Thoracic aorta (tissue), 2 donors: ENCODE data around the gene TMA7. TPM values are rescaled to one million over a fixed set of nuclear protein-coding genes. Genes with fewer than 3 reads are reported as not detected.

ENCODE experiments used
- ATAC-seq: fragments of 150-250 bp; one replicate; pipeline ENCODE4 v1.8.0; 2017; ENCODE audit warnings: low read depth; ENCODE audit not compliant: insufficient number of reproducible peaks, low FRiP score
- DNase-seq: peaks from one replicate; pipeline ENCODE4 v3.0.0-alpha.2; 2020; ENCODE audit warnings: low spot score
- H3K27ac ChIP-seq, 2 donors: fragments of 200-600 bp; sonication (generic); 1 replicate in 1 of 2; 2 replicates in 1 of 2; pipeline ENCODE4 v1.5.1; 2016; ENCODE audit warnings: mild to moderate bottlenecking in 2 of 2, moderate library complexity in 2 of 2
- H3K27me3 ChIP-seq: fragments of 200-600 bp; sonication (generic); replicated peaks from 2 replicates; pipeline ENCODE4 v1.6.0; 2016; ENCODE audit warnings: mild to moderate bottlenecking; ENCODE audit not compliant: insufficient read depth
- H3K36me3 ChIP-seq: fragments of 200-600 bp; sonication (generic); one replicate; pipeline ENCODE4 v1.5.1; 2016
- H3K4me1 ChIP-seq, 2 donors: fragments of 200-600 bp; sonication (generic); 1 replicate in 1 of 2; 2 replicates in 1 of 2; pipeline versions ENCODE4 v1.5.1 to v1.6.0; 2016; ENCODE audit warnings: low read depth in 2 of 2, mild to moderate bottlenecking in 1 of 2; ENCODE audit not compliant: control insufficient read depth in 1 of 2
- H3K4me3 ChIP-seq: fragments of 200-600 bp; sonication (generic); 2 replicates; pipeline ENCODE4 v1.5.1; 2016; ENCODE audit warnings: mild to moderate bottlenecking
- H3K9me3 ChIP-seq: fragments of 200-600 bp; sonication (generic); 2 replicates; pipeline ENCODE4 v1.5.1; 2016
- total RNA-seq, 2 donors: library from RNA; depleted of rRNA; stranded (reverse); fragments of >200 nt; gene quantifications; one replicate each; pipeline versions ENCODE4 v1.1.0 to v1.2.3, GENCODE V29; 2016
- TF ChIP-seq, protein P1 (sequence below): fragments of 200-600 bp; sonication (generic); IDR thresholded peaks from one replicate; pipeline ENCODE4 v1.5.1; 2019; ENCODE audit warnings: antibody characterized with exemption

The TMA7 gene
- total RNA-seq, 2 donors from 2014 or later = 112 to 164 TPM

DNA sequence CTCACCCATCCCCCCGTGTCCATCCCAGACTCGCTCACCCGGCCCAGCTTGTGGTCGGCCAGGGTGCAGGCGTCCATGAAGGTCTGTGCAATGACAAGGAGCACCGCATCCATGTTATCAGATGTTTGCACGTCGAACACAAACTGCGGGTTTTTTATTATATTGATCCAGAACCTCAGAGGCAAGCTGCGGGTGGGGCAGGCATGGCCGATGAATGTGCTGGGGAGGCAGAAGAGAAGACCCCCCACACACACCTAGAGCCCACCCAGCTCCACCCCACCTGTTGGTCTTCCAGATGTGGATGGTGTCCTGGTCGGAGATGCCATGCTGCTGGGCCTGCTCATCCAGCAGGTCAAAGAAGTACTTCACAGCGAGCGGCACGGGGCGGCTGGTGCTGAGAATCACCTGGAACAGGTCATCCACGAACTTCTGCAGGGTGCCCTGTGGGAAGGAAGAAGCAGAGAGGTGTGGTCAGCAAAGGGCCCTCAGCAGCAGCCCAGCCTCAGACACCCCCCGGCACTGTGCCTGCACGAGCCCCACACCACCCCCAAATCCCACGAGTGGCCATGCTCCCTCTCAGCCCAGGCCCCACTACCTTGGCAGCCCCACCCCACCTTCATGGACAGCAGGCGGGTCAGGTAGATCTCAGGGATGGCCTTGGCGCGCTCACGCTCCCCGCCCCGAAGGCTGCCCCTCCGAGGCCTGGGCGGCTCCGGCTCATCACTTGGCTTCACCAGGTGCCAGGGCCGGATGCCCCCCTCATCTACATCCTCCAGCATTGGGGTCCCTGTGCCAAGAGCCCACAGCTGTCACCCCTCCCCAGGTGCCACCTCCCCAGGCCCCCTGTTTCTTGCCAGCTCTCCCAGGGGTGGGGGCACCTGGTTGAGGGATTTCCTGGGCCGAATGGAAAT, 30.5 kb upstream of the TMA7 start:
- Histone ChIP-seq H3K27ac (no peak overlapping the region), H3K36me3 (peaks cover 73% of the 10 kb centered on the region)

DNA sequence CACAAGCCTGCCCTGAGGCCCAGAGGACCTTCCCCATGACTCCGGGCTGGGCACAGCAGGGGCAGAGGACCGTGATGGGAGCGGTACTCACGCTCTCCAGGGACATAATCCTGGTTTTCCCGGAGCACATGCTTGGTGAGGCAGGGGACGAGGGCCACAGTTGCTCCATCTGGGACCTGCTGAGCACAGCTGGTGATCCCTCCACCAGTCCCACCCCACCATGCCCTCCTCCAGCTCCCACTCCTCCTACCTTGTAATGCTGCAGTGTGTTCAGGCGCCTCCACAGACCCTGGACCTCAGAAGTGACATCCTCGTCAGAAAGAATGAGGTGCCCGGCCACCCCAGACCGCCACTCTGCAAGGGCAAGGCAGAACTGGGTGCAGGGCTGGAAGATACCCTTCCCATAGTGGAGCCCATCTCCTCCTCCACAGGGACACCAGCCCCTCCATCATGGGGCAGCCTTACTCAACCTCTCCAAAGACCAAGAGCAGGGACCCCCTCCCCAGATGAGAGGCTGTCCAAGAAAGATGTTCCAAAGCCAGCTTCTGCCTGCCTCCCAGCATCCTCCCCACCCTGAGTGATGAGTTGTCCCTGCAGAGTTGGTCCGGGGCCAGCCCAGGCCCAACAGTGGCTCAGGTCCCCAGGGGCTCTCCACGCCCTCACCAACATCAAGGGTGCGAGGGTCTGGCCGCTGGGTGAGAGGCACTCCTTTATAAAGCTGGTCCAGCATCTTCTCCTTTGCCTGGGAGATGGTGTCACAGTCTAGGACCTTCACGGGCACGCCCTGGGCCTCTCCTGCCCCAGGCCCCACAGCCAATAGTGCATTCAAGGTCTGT, 29.6 kb upstream of the TMA7 start:
- Histone ChIP-seq H3K27me3 (no peaks in the 10 kb centered on the region), H3K27ac (no peak overlapping the region), H3K4me3 (no peak overlapping the region), H3K4me1 (peaks cover 0 to 39% of the 10 kb centered on the region in 2 donors), H3K9me3 (no peaks in the 10 kb centered on the region), H3K36me3 (peaks cover 81% of the 10 kb centered on the region)
- ATAC-seq = no peak
- TF ChIP-seq, protein P1, sequence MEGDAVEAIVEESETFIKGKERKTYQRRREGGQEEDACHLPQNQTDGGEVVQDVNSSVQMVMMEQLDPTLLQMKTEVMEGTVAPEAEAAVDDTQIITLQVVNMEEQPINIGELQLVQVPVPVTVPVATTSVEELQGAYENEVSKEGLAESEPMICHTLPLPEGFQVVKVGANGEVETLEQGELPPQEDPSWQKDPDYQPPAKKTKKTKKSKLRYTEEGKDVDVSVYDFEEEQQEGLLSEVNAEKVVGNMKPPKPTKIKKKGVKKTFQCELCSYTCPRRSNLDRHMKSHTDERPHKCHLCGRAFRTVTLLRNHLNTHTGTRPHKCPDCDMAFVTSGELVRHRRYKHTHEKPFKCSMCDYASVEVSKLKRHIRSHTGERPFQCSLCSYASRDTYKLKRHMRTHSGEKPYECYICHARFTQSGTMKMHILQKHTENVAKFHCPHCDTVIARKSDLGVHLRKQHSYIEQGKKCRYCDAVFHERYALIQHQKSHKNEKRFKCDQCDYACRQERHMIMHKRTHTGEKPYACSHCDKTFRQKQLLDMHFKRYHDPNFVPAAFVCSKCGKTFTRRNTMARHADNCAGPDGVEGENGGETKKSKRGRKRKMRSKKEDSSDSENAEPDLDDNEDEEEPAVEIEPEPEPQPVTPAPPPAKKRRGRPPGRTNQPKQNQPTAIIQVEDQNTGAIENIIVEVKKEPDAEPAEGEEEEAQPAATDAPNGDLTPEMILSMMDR = no peak
- no peak for DNase-seq

More for the DNA sequence above, 30.5 kb upstream of the TMA7 start:
- Histone ChIP-seq H3K4me3 (no peak overlapping the region), H3K27me3 (no peaks in the 10 kb centered on the region), H3K4me1 (peaks cover 4 to 39% of the 10 kb centered on the region in 2 donors), H3K9me3 (no peaks in the 10 kb centered on the region)
- DNase-seq = peak; percentile 0
- TF ChIP-seq, protein P1 = no peak
- no peak for ATAC-seq

DNA sequence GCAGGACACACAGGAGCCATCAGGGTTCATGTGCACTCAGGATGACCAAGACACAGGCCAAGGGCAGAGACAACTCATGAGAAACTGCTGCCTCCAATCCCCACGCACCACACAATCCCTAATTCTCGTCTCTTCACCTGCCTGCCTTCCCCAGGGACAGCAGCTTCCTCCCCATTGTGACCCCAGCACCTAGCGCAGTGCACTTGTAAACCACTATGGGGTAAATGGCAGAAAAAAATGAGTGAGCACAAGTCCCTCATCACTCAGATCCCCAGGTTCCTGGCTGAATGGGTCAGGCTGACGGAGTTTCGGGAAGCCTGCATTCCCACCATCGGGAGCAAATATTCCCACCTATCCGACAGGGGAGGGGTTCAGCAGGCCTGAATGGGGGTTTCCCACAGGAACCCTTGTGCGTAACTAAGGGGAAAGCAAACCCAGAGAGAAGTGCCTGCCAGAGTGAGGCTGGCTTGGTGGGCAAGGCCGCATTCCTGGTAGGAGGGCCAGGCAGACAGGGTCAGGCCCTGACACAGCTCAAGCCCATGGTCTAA, 28.9 kb upstream of the TMA7 start:
- Histone ChIP-seq H3K9me3 (no peaks in the 10 kb centered on the region), H3K4me1 (peaks cover 0 to 33% of the 10 kb centered on the region in 2 donors), H3K36me3 (peaks cover 86% of the 10 kb centered on the region), H3K27ac (peak overlapping the region in 1 of 2 donors; percentile 25), H3K4me3 (no peak overlapping the region), H3K27me3 (no peaks in the 10 kb centered on the region)
- no peak for ATAC-seq
- TF ChIP-seq, protein P1 = no peak
- DNase-seq = peak; percentile 0

DNA sequence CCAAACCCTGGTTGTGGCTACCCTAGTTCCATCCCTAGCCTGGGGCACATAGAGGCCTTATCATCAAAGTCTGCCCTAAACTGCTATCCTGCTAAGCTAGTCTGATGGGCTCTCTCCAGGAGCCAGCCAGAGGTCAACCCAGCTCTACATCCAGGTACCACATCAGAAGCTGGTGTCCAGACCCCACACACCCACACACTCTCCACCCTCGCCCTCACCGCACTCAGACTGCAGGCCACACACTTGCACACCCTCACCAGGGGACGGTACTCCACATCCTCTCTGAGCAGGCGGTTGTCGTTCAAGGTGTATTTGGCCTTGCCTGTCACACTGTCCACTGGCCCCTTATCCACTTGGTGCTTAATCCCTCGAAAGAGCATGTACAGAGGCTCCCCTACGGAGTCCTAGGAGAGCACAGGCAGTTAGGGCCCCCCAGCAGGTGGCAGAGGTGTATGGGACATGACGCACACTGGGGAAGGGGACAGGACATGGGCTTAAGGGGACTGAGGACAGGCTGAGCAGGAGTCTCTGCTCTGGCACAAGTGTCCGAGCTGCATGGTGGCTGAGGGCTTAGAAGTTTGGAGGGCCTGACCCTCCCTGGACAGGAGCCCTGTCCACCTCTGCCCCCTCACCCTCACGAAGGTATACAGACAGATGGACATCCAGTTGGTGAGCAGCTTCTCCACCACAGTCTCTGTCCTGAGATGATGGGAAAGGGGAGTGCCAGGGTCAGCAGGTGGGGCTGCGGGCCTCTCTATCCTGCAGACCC, 28.3 kb upstream of the TMA7 start:
- peak overlapping the region; percentile 69 to 73 for H3K27ac ChIP-seq
- no peak for DNase-seq
- H3K4me3 ChIP-seq = no peak overlapping the region
- H3K36me3 ChIP-seq = peaks cover 85% of the 10 kb centered on the region
- ATAC-seq = no peak
- TF ChIP-seq, protein P1 = no peak
- H3K9me3 ChIP-seq = no peaks in the 10 kb centered on the region
- no peaks in the 10 kb centered on the region for H3K27me3 ChIP-seq
- H3K4me1 ChIP-seq = peaks cover 0 to 33% of the 10 kb centered on the region in 2 donors
